Thoracic aorta (tissue), 2 donors: ENCODE measurements around the gene CLEC7A. TPM values are rescaled to one million over a fixed set of nuclear protein-coding genes. Genes with fewer than 3 reads are reported as not detected.

Experiments
- ATAC-seq: fragments of 150-250 bp; one replicate; pipeline ENCODE4 v1.8.0; 2017; ENCODE audit warnings: low read depth; ENCODE audit not compliant: insufficient number of reproducible peaks, low FRiP score
- DNase-seq: peaks from one replicate; pipeline ENCODE4 v3.0.0-alpha.2; 2020; ENCODE audit warnings: low spot score
- H3K27ac ChIP-seq, 2 donors: fragments of 200-600 bp; sonication (generic); 1 replicate in 1 of 2; 2 replicates in 1 of 2; pipeline ENCODE4 v1.5.1; 2016; ENCODE audit warnings: mild to moderate bottlenecking in 2 of 2, moderate library complexity in 2 of 2
- H3K27me3 ChIP-seq: fragments of 200-600 bp; sonication (generic); replicated peaks from 2 replicates; pipeline ENCODE4 v1.6.0; 2016; ENCODE audit warnings: mild to moderate bottlenecking; ENCODE audit not compliant: insufficient read depth
- H3K36me3 ChIP-seq: fragments of 200-600 bp; sonication (generic); one replicate; pipeline ENCODE4 v1.5.1; 2016
- H3K4me1 ChIP-seq, 2 donors: fragments of 200-600 bp; sonication (generic); 1 replicate in 1 of 2; 2 replicates in 1 of 2; pipeline versions ENCODE4 v1.5.1 to v1.6.0; 2016; ENCODE audit warnings: low read depth in 2 of 2, mild to moderate bottlenecking in 1 of 2; ENCODE audit not compliant: control insufficient read depth in 1 of 2
- H3K4me3 ChIP-seq: fragments of 200-600 bp; sonication (generic); 2 replicates; pipeline ENCODE4 v1.5.1; 2016; ENCODE audit warnings: mild to moderate bottlenecking
- H3K9me3 ChIP-seq: fragments of 200-600 bp; sonication (generic); 2 replicates; pipeline ENCODE4 v1.5.1; 2016
- total RNA-seq, 2 donors: library from RNA; depleted of rRNA; stranded (reverse); fragments of >200 nt; gene quantifications; one replicate each; pipeline versions ENCODE4 v1.1.0 to v1.2.3, GENCODE V29; 2016
- TF ChIP-seq, protein P1 (sequence below): fragments of 200-600 bp; sonication (generic); IDR thresholded peaks from one replicate; pipeline ENCODE4 v1.5.1; 2019; ENCODE audit warnings: antibody characterized with exemption

The CLEC7A gene
- total RNA-seq, 2 donors from 2014 or later = 22.6 to 24.3 TPM

DNA sequence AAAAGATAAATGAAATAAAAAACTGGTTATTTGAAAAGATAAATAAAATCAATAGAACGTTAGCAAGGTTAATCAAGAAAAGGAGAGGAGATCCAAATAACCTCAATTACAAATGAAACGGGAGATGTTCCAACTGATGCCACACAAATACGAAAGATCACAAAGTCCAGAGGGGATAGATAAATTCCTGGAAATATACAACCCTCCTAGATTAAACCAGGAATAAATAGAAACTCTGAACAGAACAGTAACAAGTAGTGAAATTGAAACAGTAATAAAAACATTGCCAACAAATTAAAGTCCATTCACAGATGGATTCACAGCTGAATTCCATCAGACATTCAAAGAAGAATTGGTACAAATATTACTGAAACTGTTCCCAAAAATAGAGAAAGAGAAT lies 43.6 kb downstream of the CLEC7A start:
- H3K4me3 ChIP-seq = no peak overlapping the region
- ATAC-seq (no peak), DNase-seq (no peak)

GRCh38 chr12:10084733-10085132 lies 45.3 kb downstream of the CLEC7A start:
- Histone ChIP-seq H3K4me1 (no peaks in the 10 kb centered on the region), H3K4me3 (no peak overlapping the region), H3K27ac (no peak overlapping the region), H3K27me3 (no peaks in the 10 kb centered on the region), H3K9me3 (no peaks in the 10 kb centered on the region), H3K36me3 (no peaks in the 10 kb centered on the region)
- DNase-seq (no peak), ATAC-seq (no peak)
- TF ChIP-seq, protein P1, sequence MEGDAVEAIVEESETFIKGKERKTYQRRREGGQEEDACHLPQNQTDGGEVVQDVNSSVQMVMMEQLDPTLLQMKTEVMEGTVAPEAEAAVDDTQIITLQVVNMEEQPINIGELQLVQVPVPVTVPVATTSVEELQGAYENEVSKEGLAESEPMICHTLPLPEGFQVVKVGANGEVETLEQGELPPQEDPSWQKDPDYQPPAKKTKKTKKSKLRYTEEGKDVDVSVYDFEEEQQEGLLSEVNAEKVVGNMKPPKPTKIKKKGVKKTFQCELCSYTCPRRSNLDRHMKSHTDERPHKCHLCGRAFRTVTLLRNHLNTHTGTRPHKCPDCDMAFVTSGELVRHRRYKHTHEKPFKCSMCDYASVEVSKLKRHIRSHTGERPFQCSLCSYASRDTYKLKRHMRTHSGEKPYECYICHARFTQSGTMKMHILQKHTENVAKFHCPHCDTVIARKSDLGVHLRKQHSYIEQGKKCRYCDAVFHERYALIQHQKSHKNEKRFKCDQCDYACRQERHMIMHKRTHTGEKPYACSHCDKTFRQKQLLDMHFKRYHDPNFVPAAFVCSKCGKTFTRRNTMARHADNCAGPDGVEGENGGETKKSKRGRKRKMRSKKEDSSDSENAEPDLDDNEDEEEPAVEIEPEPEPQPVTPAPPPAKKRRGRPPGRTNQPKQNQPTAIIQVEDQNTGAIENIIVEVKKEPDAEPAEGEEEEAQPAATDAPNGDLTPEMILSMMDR = no peak

More for the DNA sequence above, 43.6 kb downstream of the CLEC7A start:
- Histone ChIP-seq H3K27me3 (no peaks in the 10 kb centered on the region), H3K27ac (no peak overlapping the region), H3K4me1 (no peaks in the 10 kb centered on the region), H3K36me3 (no peaks in the 10 kb centered on the region), H3K9me3 (no peaks in the 10 kb centered on the region)
- TF ChIP-seq, protein P1 = no peak

DNA sequence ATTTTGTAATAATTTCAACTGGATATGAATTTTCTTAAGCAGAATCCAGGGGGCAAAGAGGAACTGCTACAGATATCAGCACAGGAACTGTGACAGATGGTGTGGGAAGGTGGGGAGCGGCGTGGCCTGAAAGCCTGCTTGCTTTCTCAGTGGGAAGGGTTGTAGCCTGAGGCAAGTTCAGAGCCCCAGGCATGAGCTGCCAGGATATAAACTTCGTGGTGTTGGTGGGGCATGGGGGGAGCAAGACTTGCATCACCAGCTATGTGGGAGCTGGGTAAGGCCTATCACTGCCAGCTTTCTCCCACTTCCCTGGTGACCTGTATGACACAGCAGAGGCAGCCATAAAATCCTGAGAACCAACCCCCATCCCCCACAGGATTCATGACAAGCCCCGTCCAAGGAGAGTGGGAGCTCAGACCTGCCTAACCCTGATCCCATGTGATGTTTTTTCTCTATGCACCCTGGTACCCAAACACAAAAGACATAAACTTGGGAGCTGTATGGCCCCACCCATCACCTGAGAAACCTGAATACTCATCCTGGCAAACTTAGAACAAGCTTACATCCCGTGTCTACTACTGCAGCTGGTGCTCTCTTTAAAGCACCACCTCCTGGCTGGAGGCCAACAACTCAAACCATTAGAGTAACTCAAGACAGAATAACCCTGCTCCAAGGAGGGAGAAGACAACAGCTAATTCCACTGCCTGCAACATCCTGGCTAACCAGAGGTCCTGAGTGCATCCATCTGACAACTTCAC lies 47.7 kb downstream of the CLEC7A start:
- no peaks in the 10 kb centered on the region for H3K27me3 ChIP-seq
- no peaks in the 10 kb centered on the region for H3K9me3 ChIP-seq
- no peaks in the 10 kb centered on the region for H3K4me1 ChIP-seq
- DNase-seq (no peak), ATAC-seq (no peak)
- H3K27ac ChIP-seq = no peak overlapping the region
- H3K36me3 ChIP-seq = no peaks in the 10 kb centered on the region
- TF ChIP-seq, protein P1 = no peak
- no peak overlapping the region for H3K4me3 ChIP-seq

- no peak for ATAC-seq
These were observed 54.5 kb downstream of the CLEC7A start for GRCh38 chr12:10075451-10075850.

GRCh38 chr12:10073261-10073660 lies 56.7 kb downstream of the CLEC7A start:
- Histone ChIP-seq H3K4me1 (no peaks in the 10 kb centered on the region), H3K27ac (no peak overlapping the region), H3K4me3 (no peak overlapping the region), H3K9me3 (no peaks in the 10 kb centered on the region), H3K27me3 (no peaks in the 10 kb centered on the region), H3K36me3 (no peaks in the 10 kb centered on the region)
- DNase-seq = no peak
- TF ChIP-seq, protein P1 = no peak
- no peak for ATAC-seq

More at GRCh38 chr12:10075451-10075850, 54.5 kb downstream of the CLEC7A start:
- no peak overlapping the region for H3K4me3 ChIP-seq
- no peaks in the 10 kb centered on the region for H3K4me1 ChIP-seq
- TF ChIP-seq, protein P1 = no peak
- no peak for DNase-seq
- no peaks in the 10 kb centered on the region for H3K36me3 ChIP-seq
- H3K9me3 ChIP-seq = no peaks in the 10 kb centered on the region
- H3K27me3 ChIP-seq = no peaks in the 10 kb centered on the region
- no peak overlapping the region for H3K27ac ChIP-seq
